Purkinje cell (primary cell): ENCODE measurements around the gene GAGE13. TPM values are rescaled to one million over a fixed set of nuclear protein-coding genes. Genes with fewer than 3 reads are reported as not detected.

ENCODE experiments used
- polyA plus RNA-seq: library from polyadenylated mRNA; unstranded; fragments of >200 nt; fragmentation: Nextera tagmentation; gene quantifications from 2 replicates; pipeline ENCODE4 v1.2.1, GENCODE V29; 2014

GAGE13 gene
- polyA plus RNA-seq = not detected in 2 replicates

GRCh38 chrX:49331282-49331681 lies at the start of gene GAGE13:
TSS of gene GAGE13 (plus strand) at chrX:49331582. CDS start at chrX:49332738, 1,156 bp downstream.

GRCh38 chrX:49303346-49303745 lies 28.0 kb upstream of the GAGE13 start, which contains the start of gene GAGE10:
TSS of gene GAGE10 (plus strand) at chrX:49303646. CDS start at chrX:49304860, 1,214 bp downstream.

GRCh38 chrX:49321737-49322136 lies 9.6 kb upstream of the GAGE13 start, which contains the start of gene GAGE12J:
TSS of gene GAGE12J (plus strand) at chrX:49322037. CDS start at chrX:49323194, 1,157 bp downstream.

Other genes starting within 250 kb of the GAGE13 start
- gene GPKOW, start 207.8 kb upstream of the GAGE13 start, polyA plus RNA-seq = 13.2 and 14.6 TPM in 2 replicates
- gene MAGIX, start 168.8 kb upstream of the GAGE13 start, polyA plus RNA-seq = not detected in 2 replicates
- gene PLP2, start 159.7 kb upstream of the GAGE13 start, polyA plus RNA-seq = 0.22 and 7.4 TPM in 2 replicates
- not detected in 2 replicates for gene PRICKLE3, start 145.2 kb upstream of the GAGE13 start, polyA plus RNA-seq
- 91.9 and 102 TPM in 2 replicates for gene SYP, start 131.4 kb upstream of the GAGE13 start, polyA plus RNA-seq
- not detected in 2 replicates for gene CACNA1F, start 98.2 kb upstream of the GAGE13 start, polyA plus RNA-seq
- gene CCDC22, start 96.1 kb upstream of the GAGE13 start, polyA plus RNA-seq = 0.69 and 1.3 TPM in 2 replicates
- gene FOXP3, start 66.9 kb upstream of the GAGE13 start, polyA plus RNA-seq = not detected in 2 replicates
- gene PPP1R3F, start 61.8 kb upstream of the GAGE13 start, polyA plus RNA-seq = 11.7 and 13.1 TPM in 2 replicates
- gene GAGE10, start 27.9 kb upstream of the GAGE13 start, polyA plus RNA-seq = not detected in 2 replicates
- gene GAGE12J, start 9.5 kb upstream of the GAGE13 start, polyA plus RNA-seq = not detected in 2 replicates
- not detected in 2 replicates for gene GAGE12C, start 200.6 kb downstream of the GAGE13 start, polyA plus RNA-seq
- not detected in 2 replicates for gene GAGE12D, start 210.2 kb downstream of the GAGE13 start, polyA plus RNA-seq
- gene GAGE12E, start 219.7 kb downstream of the GAGE13 start, polyA plus RNA-seq = not detected in 2 replicates
- gene GAGE12F, start 229.3 kb downstream of the GAGE13 start, polyA plus RNA-seq = not detected in 2 replicates
- gene GAGE12G, start 238.8 kb downstream of the GAGE13 start, polyA plus RNA-seq = not detected in 2 replicates
- gene GAGE12H, start 248.4 kb downstream of the GAGE13 start, polyA plus RNA-seq = not detected in 2 replicates